HEK293 (cell line): ENCODE results near the gene SUSD2.

ENCODE experiments used
- CTCF ChIA-PET: fragments of 350-600 bp; formaldehyde crosslinking; extraction: SDS; loops from one replicate; lab custom pipeline; 2021; ENCODE audit warnings: antibody characterized with exemption; lab: Yijun Ruan, JAX
- POLR2A ChIA-PET: fragments of 300-600 bp; formaldehyde crosslinking; extraction: SDS; loops from one replicate; lab custom pipeline; 2020; ENCODE audit warnings: antibody characterized with exemption, inconsistent platforms; lab: Yijun Ruan, JAX
- H3K27ac ChIP-seq: fragments of 200-500 bp; sonication (Bioruptor generic); 2 replicates; pipeline ENCODE4 v1.5.1; 2014; ENCODE audit warnings: low read depth, low read length, control low read depth, inconsistent platforms; ENCODE audit errors: extremely low read depth
- H3K36me3 ChIP-seq, 2 experiments: fragments of 200-500 bp in 1 of 2; sonication (Bioruptor generic) in 1 of 2; 1 replicate in 1 of 2; 2 replicates in 1 of 2; pipeline ENCODE4 v1.5.1; 2014 to 2017; ENCODE audit warnings: inconsistent platforms in 2 of 2, low read length in 2 of 2; ENCODE audit not compliant: control insufficient read depth in 2 of 2, insufficient read depth in 1 of 2
- H3K4me1 ChIP-seq: fragments of 200-500 bp; sonication (Bioruptor generic); 2 replicates; pipeline ENCODE4 v1.5.1; 2014; ENCODE audit warnings: mild to moderate bottlenecking, low read length, inconsistent platforms; ENCODE audit not compliant: control insufficient read depth, insufficient read depth
- H3K4me3 ChIP-seq: 2 replicates; pipeline ENCODE4 v1.5.1; 2011; ENCODE audit warnings: low read depth, mild to moderate bottlenecking, control low read depth, low read length, moderate library complexity
- H3K9me3 ChIP-seq: fragments of 200-500 bp; sonication (Bioruptor generic); 2 replicates; pipeline ENCODE4 v1.5.1; 2014; ENCODE audit warnings: low read depth, low read length, inconsistent platforms; ENCODE audit not compliant: control insufficient read depth, insufficient read depth
- GLI2 ChIP-seq: fragments of 450-650 bp; formaldehyde crosslinking; IDR thresholded peaks from 2 replicates; pipeline ENCODE4; 2017; ENCODE audit warnings: missing biosample characterization, missing genetic modification characterization, low read depth, borderline replicate concordance
- KLF9 ChIP-seq: fragments of 450-650 bp; formaldehyde crosslinking; IDR thresholded peaks from 2 replicates; pipeline ENCODE4 v1.5.1; 2016; ENCODE audit warnings: missing biosample characterization, missing genetic modification characterization, low read depth
- MZF1 ChIP-seq: fragments of 450-650 bp; formaldehyde crosslinking; IDR thresholded peaks from 2 replicates; pipeline ENCODE4 v1.5.1; 2017; ENCODE audit warnings: missing biosample characterization, missing genetic modification characterization, borderline replicate concordance
- YY1 ChIP-seq: fragments of 450-650 bp; formaldehyde crosslinking; IDR thresholded peaks from 2 replicates; pipeline ENCODE4 v1.5.1; 2018; ENCODE audit warnings: missing biosample characterization, missing genetic modification characterization
- ZBTB7A ChIP-seq: fragments of 450-650 bp; formaldehyde crosslinking; IDR thresholded peaks from 2 replicates; pipeline ENCODE4 v1.5.1; 2016; ENCODE audit warnings: low read depth, missing biosample characterization, missing genetic modification characterization
- ZFP41 ChIP-seq: fragments of 450-650 bp; formaldehyde crosslinking; IDR thresholded peaks from 2 replicates; pipeline ENCODE4 v1.5.1; 2016; ENCODE audit warnings: missing biosample characterization, missing genetic modification characterization, borderline replicate concordance
- ZNF114 ChIP-seq: fragments of 450-650 bp; formaldehyde crosslinking; IDR thresholded peaks from 2 replicates; pipeline ENCODE4 v1.5.0; 2017; ENCODE audit warnings: missing biosample characterization, missing genetic modification characterization
- ZNF121 ChIP-seq: fragments of 450-650 bp; formaldehyde crosslinking; IDR thresholded peaks from 2 replicates; pipeline ENCODE4 v1.5.1; 2016; ENCODE audit warnings: missing biosample characterization, missing genetic modification characterization
- ZNF146 ChIP-seq: fragments of 450-650 bp; formaldehyde crosslinking; IDR thresholded peaks from 2 replicates; pipeline ENCODE4 v1.5.1; 2016; ENCODE audit warnings: missing biosample characterization, missing genetic modification characterization
- ZNF214 ChIP-seq: fragments of 450-650 bp; formaldehyde crosslinking; IDR thresholded peaks from 2 replicates; pipeline ENCODE4 v1.5.1; 2017; ENCODE audit warnings: missing biosample characterization, mild to moderate bottlenecking, missing genetic modification characterization, borderline replicate concordance
- ZNF239 ChIP-seq: fragments of 450-650 bp; formaldehyde crosslinking; IDR thresholded peaks from 2 replicates; pipeline ENCODE4 v1.5.1; 2016; ENCODE audit warnings: missing biosample characterization, missing genetic modification characterization
- ZNF24 ChIP-seq: fragments of 450-650 bp; formaldehyde crosslinking; IDR thresholded peaks from 2 replicates; pipeline ENCODE4 v1.5.1; 2016; ENCODE audit warnings: missing biosample characterization, missing genetic modification characterization
- ZNF366 ChIP-seq: fragments of 450-650 bp; formaldehyde crosslinking; conservative IDR thresholded peaks from 2 replicates; pipeline ENCODE4 v1.5.1; 2016; ENCODE audit warnings: missing biosample characterization, missing genetic modification characterization
- ZNF394 ChIP-seq: fragments of 450-650 bp; formaldehyde crosslinking; IDR thresholded peaks from 2 replicates; pipeline ENCODE4 v1.5.1; 2016; ENCODE audit warnings: missing biosample characterization, missing genetic modification characterization, mild to moderate bottlenecking, moderate library complexity, borderline replicate concordance
- ZNF426 ChIP-seq: fragments of 450-650 bp; formaldehyde crosslinking; IDR thresholded peaks from 2 replicates; pipeline ENCODE4 v1.5.1; 2017; ENCODE audit warnings: missing biosample characterization, missing genetic modification characterization, mild to moderate bottlenecking, inconsistent platforms, moderate library complexity
- ZNF501 ChIP-seq: fragments of 450-650 bp; formaldehyde crosslinking; IDR thresholded peaks from 2 replicates; pipeline ENCODE4 v1.5.1; 2016; ENCODE audit warnings: missing biosample characterization, missing genetic modification characterization
- ZNF548 ChIP-seq: fragments of 450-650 bp; formaldehyde crosslinking; IDR thresholded peaks from 2 replicates; pipeline ENCODE4 v1.5.1; 2016; ENCODE audit warnings: missing biosample characterization, missing genetic modification characterization
- TF ChIP-seq, protein P1 (sequence below): fragments of 450-650 bp; formaldehyde crosslinking; IDR thresholded peaks from 2 replicates; pipeline ENCODE4 v1.5.1; 2016; ENCODE audit warnings: missing biosample characterization, missing genetic modification characterization
- TF ChIP-seq, protein P2 (sequence below): fragments of 450-650 bp; IDR thresholded peaks from 2 replicates; pipeline ENCODE4 v1.5.1; 2018; ENCODE audit warnings: missing biosample characterization, mild to moderate bottlenecking, missing genetic modification characterization
- TF ChIP-seq, protein P3 (sequence below): fragments of 450-650 bp; formaldehyde crosslinking; IDR thresholded peaks from 2 replicates; pipeline ENCODE4 v1.5.1; 2016; ENCODE audit warnings: missing biosample characterization, missing genetic modification characterization

The SUSD2 gene

DNA sequence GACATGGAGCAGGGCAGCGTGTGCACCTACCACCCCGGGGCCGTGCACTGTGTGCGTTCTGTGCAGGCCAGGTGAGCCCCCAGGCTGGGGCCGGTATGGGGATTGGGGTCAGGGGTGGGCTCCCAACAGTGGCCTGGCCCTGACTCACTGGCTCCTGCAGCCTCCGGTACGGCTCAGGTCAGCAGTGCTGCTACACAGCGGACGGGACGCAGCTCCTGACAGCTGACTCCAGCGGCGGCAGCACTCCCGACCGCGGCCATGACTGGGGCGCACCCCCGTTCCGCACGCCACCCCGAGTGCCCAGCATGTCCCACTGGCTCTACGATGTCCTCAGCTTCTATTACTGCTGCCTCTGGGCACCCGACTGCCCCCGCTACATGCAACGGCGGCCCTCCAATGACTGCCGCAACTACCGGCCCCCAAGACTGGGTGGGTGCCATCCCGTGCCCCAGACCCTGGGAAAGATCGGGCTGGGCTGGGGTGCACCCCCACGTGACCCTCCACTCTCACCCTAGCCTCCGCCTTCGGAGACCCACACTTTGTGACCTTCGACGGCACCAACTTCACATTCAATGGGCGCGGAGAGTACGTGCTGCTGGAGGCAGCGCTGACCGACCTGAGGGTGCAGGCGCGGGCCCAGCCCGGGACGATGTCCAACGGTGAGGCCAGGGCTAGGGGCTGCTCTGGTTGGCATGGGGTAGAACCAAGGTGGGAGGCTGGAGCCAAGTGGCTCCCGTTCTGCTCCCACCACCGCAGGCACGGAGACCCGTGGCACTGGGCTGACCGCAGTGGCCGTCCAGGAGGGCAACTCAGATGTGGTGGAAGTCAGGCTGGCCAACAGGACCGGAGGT is 4.4 kb downstream of the SUSD2 start (continued):
- TF ChIP-seq, protein P1, sequence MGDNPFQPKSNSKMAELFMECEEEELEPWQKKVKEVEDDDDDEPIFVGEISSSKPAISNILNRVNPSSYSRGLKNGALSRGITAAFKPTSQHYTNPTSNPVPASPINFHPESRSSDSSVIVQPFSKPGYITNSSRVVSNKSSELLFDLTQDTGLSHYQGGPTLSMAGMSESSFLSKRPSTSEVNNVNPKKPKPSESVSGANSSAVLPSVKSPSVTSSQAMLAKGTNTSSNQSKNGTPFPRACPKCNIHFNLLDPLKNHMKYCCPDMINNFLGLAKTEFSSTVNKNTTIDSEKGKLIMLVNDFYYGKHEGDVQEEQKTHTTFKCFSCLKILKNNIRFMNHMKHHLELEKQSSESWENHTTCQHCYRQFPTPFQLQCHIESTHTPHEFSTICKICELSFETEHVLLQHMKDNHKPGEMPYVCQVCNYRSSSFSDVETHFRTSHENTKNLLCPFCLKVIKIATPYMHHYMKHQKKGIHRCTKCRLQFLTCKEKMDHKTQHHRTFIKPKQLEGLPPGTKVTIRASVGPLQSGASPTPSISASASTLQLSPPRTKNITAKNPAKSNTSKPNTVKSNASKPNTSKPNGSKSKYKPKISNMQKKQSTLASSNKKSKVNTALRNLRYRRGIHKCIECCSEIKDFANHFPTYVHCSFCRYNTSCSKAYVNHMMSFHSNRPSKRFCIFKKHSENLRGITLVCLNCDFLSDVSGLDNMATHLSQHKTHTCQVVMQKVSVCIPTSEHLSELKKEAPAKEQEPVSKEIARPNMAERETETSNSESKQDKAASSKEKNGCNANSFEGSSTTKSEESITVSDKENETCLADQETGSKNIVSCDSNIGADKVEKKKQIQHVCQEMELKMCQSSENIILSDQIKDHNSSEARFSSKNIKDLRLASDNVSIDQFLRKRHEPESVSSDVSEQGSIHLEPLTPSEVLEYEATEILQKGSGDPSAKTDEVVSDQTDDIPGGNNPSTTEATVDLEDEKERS (tag by site-specific recombination), result no peak
- TF ChIP-seq ZNF24 (tag by site-specific recombination), result no peak

DNA sequence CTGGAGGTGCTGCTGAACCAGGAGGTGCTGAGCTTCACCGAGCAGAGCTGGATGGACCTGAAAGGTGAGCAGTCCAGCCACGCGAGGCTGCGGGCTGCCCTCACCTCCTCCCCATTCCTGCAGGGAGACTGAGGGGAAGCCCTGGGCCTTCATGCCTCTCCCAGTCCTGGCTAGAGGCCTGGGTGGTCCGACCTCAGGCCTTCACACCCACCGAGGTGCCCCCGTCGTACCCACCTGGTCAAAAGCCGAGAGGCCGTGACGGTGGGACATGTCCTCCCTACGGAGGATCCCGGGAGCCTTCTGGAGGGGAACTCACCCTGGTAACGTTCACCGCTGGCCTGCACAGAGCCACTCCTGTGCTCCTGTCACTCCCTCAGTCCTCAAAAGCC is 5.1 kb downstream of the SUSD2 start:
- ChIA-PET POLR2A (no interaction called here), CTCF (no interaction called here)
- Histone ChIP-seq H3K4me1 (peaks cover 3% of the 10 kb centered on the region; the same call in 1 of the 2 replicates), H3K27ac (no peak overlapping the region), H3K36me3 (no peaks in the 10 kb centered on the region), H3K4me3 (no peak overlapping the region), H3K9me3 (no peaks in the 10 kb centered on the region)
- TF ChIP-seq ZNF239 (tag by site-specific recombination) (no peak), GLI2 (tag by site-specific recombination) (no peak), KLF9 (tag by site-specific recombination) (no peak), ZBTB7A (tag by site-specific recombination) (no peak), YY1 (tag by site-specific recombination) (no peak), ZNF214 (tag by site-specific recombination) (no peak), MZF1 (tag by site-specific recombination) (no peak), ZNF146 (tag by site-specific recombination) (no peak), ZFP41 (tag by site-specific recombination) (no peak), ZNF114 (tag by site-specific recombination) (no peak)
- TF ChIP-seq, protein P2, sequence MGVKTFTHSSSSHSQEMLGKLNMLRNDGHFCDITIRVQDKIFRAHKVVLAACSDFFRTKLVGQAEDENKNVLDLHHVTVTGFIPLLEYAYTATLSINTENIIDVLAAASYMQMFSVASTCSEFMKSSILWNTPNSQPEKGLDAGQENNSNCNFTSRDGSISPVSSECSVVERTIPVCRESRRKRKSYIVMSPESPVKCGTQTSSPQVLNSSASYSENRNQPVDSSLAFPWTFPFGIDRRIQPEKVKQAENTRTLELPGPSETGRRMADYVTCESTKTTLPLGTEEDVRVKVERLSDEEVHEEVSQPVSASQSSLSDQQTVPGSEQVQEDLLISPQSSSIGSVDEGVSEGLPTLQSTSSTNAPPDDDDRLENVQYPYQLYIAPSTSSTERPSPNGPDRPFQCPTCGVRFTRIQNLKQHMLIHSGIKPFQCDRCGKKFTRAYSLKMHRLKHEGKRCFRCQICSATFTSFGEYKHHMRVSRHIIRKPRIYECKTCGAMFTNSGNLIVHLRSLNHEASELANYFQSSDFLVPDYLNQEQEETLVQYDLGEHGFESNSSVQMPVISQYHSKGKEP (tag by site-specific recombination), result no peak
- TF ChIP-seq, protein P3, sequence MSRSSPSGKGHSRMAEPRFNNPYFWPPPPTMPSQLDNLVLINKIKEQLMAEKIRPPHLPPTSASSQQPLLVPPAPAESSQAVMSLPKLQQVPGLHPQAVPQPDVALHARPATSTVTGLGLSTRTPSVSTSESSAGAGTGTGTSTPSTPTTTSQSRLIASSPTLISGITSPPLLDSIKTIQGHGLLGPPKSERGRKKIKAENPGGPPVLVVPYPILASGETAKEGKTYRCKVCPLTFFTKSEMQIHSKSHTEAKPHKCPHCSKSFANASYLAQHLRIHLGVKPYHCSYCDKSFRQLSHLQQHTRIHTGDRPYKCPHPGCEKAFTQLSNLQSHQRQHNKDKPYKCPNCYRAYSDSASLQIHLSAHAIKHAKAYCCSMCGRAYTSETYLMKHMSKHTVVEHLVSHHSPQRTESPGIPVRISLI, result no peak

DNA sequence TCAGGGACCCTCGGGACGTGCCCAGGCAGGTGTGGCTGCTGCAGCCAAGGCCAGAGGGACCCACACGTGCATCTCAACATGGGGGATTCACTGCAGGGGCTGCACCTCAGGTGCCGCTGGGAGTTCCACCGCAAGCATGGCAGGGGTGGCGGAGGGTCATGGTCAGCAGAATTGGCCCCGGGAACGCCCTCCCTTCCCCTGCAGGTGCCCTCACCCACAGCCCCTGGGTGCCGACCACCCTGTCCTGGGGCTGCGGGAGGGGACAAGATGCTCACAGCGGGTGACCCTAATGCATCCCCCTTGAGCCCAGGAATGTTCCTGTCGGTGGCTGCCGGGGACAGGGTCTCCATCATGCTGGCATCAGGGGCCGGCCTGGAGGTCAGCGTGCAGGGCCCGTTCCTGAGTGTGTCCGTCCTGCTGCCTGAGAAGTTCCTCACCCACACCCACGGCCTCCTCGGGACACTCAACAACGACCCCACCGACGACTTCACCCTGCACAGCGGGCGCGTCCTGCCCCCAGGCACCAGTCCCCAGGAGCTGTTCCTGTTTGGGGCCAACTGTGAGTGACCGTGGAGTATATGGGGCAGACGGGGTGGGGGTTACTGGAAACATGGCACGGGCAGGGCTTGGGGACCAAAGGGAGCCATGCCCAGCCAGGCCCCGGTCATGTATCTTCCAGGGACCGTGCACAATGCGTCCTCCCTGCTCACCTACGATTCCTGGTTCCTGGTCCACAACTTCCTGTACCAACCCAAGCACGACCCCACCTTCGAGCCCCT is 5.8 kb downstream of the SUSD2 start:
- Histone ChIP-seq H3K4me1 (no peaks in the 10 kb centered on the region), H3K9me3 (no peaks in the 10 kb centered on the region), H3K4me3 (no peak overlapping the region), H3K36me3 (no peaks in the 10 kb centered on the region), H3K27ac (no peak overlapping the region)
- ChIA-PET POLR2A (no interaction called here), CTCF (interaction anchor here (0.5 kb wide), 1 partner anchor 144 kb away, joined by 3 read pairs; no protein-coding TSS in a partner anchor)
- TF ChIP-seq, protein P2 (tag by site-specific recombination), result no peak
- TF ChIP-seq ZNF501 (tag by site-specific recombination) (no peak), ZNF548 (tag by site-specific recombination) (no peak), ZNF366 (tag by site-specific recombination) (no peak), ZNF426 (tag by site-specific recombination) (no peak), ZNF121 (tag by site-specific recombination) (no peak), ZNF394 (tag by site-specific recombination) (no peak)
- TF ChIP-seq, protein P1 (tag by site-specific recombination), result no peak
